ENCODE data around the gene RPTOR.
"Not testable (repeated sequence)": the region's sequence is repeated elsewhere in the genome, so short reads cannot be mapped to it uniquely, and the experiment has no call there.

The RPTOR gene

GRCh38 chr17:80552523-80552922 lies 7.9 kb downstream of the RPTOR start:
- no peak for DNase-seq

- no peak for DNase-seq
These were observed 10.6 kb downstream of the RPTOR start for GRCh38 chr17:80555266-80555665.

GRCh38 chr17:80558046-80558445 lies 13.4 kb downstream of the RPTOR start:
- DNase-seq, result no peak

- DNase-seq, result no peak
These were observed 15.2 kb downstream of the RPTOR start for GRCh38 chr17:80559825-80560251.

- no peak for DNase-seq
These were observed 17.0 kb downstream of the RPTOR start for GRCh38 chr17:80561541-80562114.

- DNase-seq, result no peak
These were observed 19.9 kb downstream of the RPTOR start for GRCh38 chr17:80564545-80564944.

GRCh38 chr17:80565343-80566053 lies 20.9 kb downstream of the RPTOR start:
- no peak for DNase-seq

GRCh38 chr17:80566054-80566400 lies 21.4 kb downstream of the RPTOR start:
- no peak for DNase-seq

- no peak for DNase-seq
These were observed 23.6 kb downstream of the RPTOR start for GRCh38 chr17:80568246-80568645.

- DNase-seq, result no peak
These were observed 25.3 kb downstream of the RPTOR start for GRCh38 chr17:80569924-80570323.

GRCh38 chr17:80573701-80574100 lies 29.1 kb downstream of the RPTOR start:
- no peak for DNase-seq

GRCh38 chr17:80574496-80574895 lies 29.9 kb downstream of the RPTOR start:
- no peak for DNase-seq

- peak; percentile 63 for DNase-seq
These were observed 30.6 kb downstream of the RPTOR start for GRCh38 chr17:80575057-80575875.

GRCh38 chr17:80577876-80578570 lies 33.4 kb downstream of the RPTOR start:
- no peak for DNase-seq

- DNase-seq, result not testable (repeated sequence)
These were observed 34.2 kb downstream of the RPTOR start for GRCh38 chr17:80578668-80579388.

GRCh38 chr17:80582165-80582564 lies 37.5 kb downstream of the RPTOR start:
- DNase-seq, result no peak

- no peak for DNase-seq
These were observed 39.7 kb downstream of the RPTOR start for GRCh38 chr17:80584176-80584905.

- DNase-seq, result no peak
These were observed 41.5 kb downstream of the RPTOR start for GRCh38 chr17:80585890-80586845.

GRCh38 chr17:80586846-80587228 lies 42.2 kb downstream of the RPTOR start:
- DNase-seq, result no peak

- no peak for DNase-seq
These were observed 44.2 kb downstream of the RPTOR start for GRCh38 chr17:80588702-80589383.
